ENCODE data around the gene TACSTD2.

Gene TACSTD2

GRCh38 chr1:58587667-58588066 is 10.6 kb upstream of the TACSTD2 start:
- TF ChIP-seq CTCF (conservative IDR thresholded peaks at IDR 0.05; ENCODE audit: low read length) (no peak), EZH2phosphoT487 (IDR thresholded peaks at IDR 0.05; ENCODE audit: borderline replicate concordance) (no peak)
- H3K9ac ChIP-seq (ENCODE audit: low read depth, low read length, poor library complexity, severe bottlenecking) = no peak overlapping the region
- no peak overlapping the region for H3K4me2 ChIP-seq (ENCODE audit: low read depth, low read length, poor library complexity, severe bottlenecking)
- H3K9me2 ChIP-seq (replicated peaks; ENCODE audit: low read depth, low read length) = no peaks in the 10 kb centered on the region
- no peaks in the 10 kb centered on the region for H3K27me3 ChIP-seq (ENCODE audit: insufficient read depth, low read length, poor library complexity, severe bottlenecking)
- no peaks in the 10 kb centered on the region for H3K9me3 ChIP-seq (ENCODE audit: insufficient read depth, low read depth, low read length)
- no peaks in the 10 kb centered on the region for H3K36me3 ChIP-seq (ENCODE audit: insufficient read depth, low read length)
- H3K79me2 ChIP-seq (ENCODE audit: insufficient read depth, low read length) = no peaks in the 10 kb centered on the region
- H3F3A ChIP-seq (ENCODE audit: low read depth) = no peaks in the 10 kb centered on the region
- peaks cover 22% of the 10 kb centered on the region for H3K4me1 ChIP-seq (ENCODE audit: insufficient read depth, low read length, poor library complexity, severe bottlenecking)
- H2AFZ ChIP-seq (ENCODE audit: low read length) = no peak overlapping the region
- no peaks in the 10 kb centered on the region for H4K20me1 ChIP-seq (ENCODE audit: insufficient read depth, low read length, poor library complexity, severe bottlenecking)
- H3K4me3 ChIP-seq (ENCODE audit: low read length, poor library complexity, severe bottlenecking) = no peak overlapping the region

GRCh38 chr1:58586271-58586670 is 9.2 kb upstream of the TACSTD2 start:
- H3F3A ChIP-seq (ENCODE audit: low read depth) = no peaks in the 10 kb centered on the region
- H3K27me3 ChIP-seq (ENCODE audit: insufficient read depth, low read length, poor library complexity, severe bottlenecking) = no peaks in the 10 kb centered on the region
- H3K4me3 ChIP-seq (ENCODE audit: low read length, poor library complexity, severe bottlenecking) = no peak overlapping the region
- H3K36me3 ChIP-seq (ENCODE audit: insufficient read depth, low read length) = no peaks in the 10 kb centered on the region
- no peaks in the 10 kb centered on the region for H3K9me2 ChIP-seq (replicated peaks; ENCODE audit: low read depth, low read length)
- H3K4me1 ChIP-seq (ENCODE audit: insufficient read depth, low read length, poor library complexity, severe bottlenecking) = peaks cover 22% of the 10 kb centered on the region
- no peak overlapping the region for H3K4me2 ChIP-seq (ENCODE audit: low read depth, low read length, poor library complexity, severe bottlenecking)
- H3K9me3 ChIP-seq (ENCODE audit: insufficient read depth, low read depth, low read length) = no peaks in the 10 kb centered on the region
- no peak overlapping the region for H2AFZ ChIP-seq (ENCODE audit: low read length)
- no peaks in the 10 kb centered on the region for H4K20me1 ChIP-seq (ENCODE audit: insufficient read depth, low read length, poor library complexity, severe bottlenecking)
- H3K79me2 ChIP-seq (ENCODE audit: insufficient read depth, low read length) = no peaks in the 10 kb centered on the region
- no peak overlapping the region for H3K9ac ChIP-seq (ENCODE audit: low read depth, low read length, poor library complexity, severe bottlenecking)
- TF ChIP-seq CTCF (conservative IDR thresholded peaks at IDR 0.05; ENCODE audit: low read length) = no peak
- TF ChIP-seq EZH2phosphoT487 (IDR thresholded peaks at IDR 0.05; ENCODE audit: borderline replicate concordance) = no peak

- Histone ChIP-seq H3K27me3 (ENCODE audit: insufficient read depth, low read length, poor library complexity, severe bottlenecking) (no peaks in the 10 kb centered on the region), H3K9ac (ENCODE audit: low read depth, low read length, poor library complexity, severe bottlenecking) (no peak overlapping the region), H3K9me2 (replicated peaks; ENCODE audit: low read depth, low read length) (no peaks in the 10 kb centered on the region), H3F3A (ENCODE audit: low read depth) (no peaks in the 10 kb centered on the region), H3K36me3 (ENCODE audit: insufficient read depth, low read length) (no peaks in the 10 kb centered on the region), H2AFZ (ENCODE audit: low read length) (no peak overlapping the region; the same call in 1 of the 2 replicates), H3K79me2 (ENCODE audit: insufficient read depth, low read length) (no peaks in the 10 kb centered on the region), H3K4me1 (ENCODE audit: insufficient read depth, low read length, poor library complexity, severe bottlenecking) (peaks cover 22% of the 10 kb centered on the region), H4K20me1 (ENCODE audit: insufficient read depth, low read length, poor library complexity, severe bottlenecking) (no peaks in the 10 kb centered on the region), H3K4me3 (ENCODE audit: low read length, poor library complexity, severe bottlenecking) (no peak overlapping the region), H3K4me2 (ENCODE audit: low read depth, low read length, poor library complexity, severe bottlenecking) (no peak overlapping the region), H3K9me3 (ENCODE audit: insufficient read depth, low read depth, low read length) (no peaks in the 10 kb centered on the region)
- no peak for TF ChIP-seq EZH2phosphoT487 (IDR thresholded peaks at IDR 0.05; ENCODE audit: borderline replicate concordance)
- no peak for TF ChIP-seq CTCF (conservative IDR thresholded peaks at IDR 0.05; ENCODE audit: low read length)
Observed at GRCh38 chr1:58585581-58586151, 8.6 kb upstream of the TACSTD2 start.
